ENCODE results near the gene RAB29.

The RAB29 gene

GRCh38 chr1:205763980-205764379, 11.3 kb downstream of the RAB29 start:
- no peak for DNase-seq (ENCODE audit: low read depth)

GRCh38 chr1:205760606-205761005, 14.7 kb downstream of the RAB29 start:
- no peak for DNase-seq (ENCODE audit: low read depth)

GRCh38 chr1:205756552-205756951, 18.7 kb downstream of the RAB29 start:
- DNase-seq (ENCODE audit: low read depth): no peak

GRCh38 chr1:205754857-205755256, 20.4 kb downstream of the RAB29 start:
- no peak for DNase-seq (ENCODE audit: low read depth)

- no peak for DNase-seq (ENCODE audit: low read depth)
These were observed 24.1 kb downstream of the RAB29 start for GRCh38 chr1:205751036-205751651.

- peak; percentile 71 for DNase-seq (ENCODE audit: low read depth)
These were observed 24.9 kb downstream of the RAB29 start, which contains the start of gene NUCKS1 for GRCh38 chr1:205750138-205751035. NUCKS1 (minus strand) TSS chr1:205750182; CDS start chr1:205749973, 209 bp downstream.

GRCh38 chr1:205749234-205750137, 25.8 kb downstream of the RAB29 start:
- DNase-seq (ENCODE audit: low read depth): peak; percentile 84

- no peak for DNase-seq (ENCODE audit: low read depth)
These were observed 26.7 kb downstream of the RAB29 start for GRCh38 chr1:205748403-205749233.

GRCh38 chr1:205746757-205747412, 28.4 kb downstream of the RAB29 start:
- no peak for DNase-seq (ENCODE audit: low read depth)

GRCh38 chr1:205744403-205744802, 30.9 kb downstream of the RAB29 start:
- DNase-seq (ENCODE audit: low read depth): no peak

GRCh38 chr1:205743977-205744376, 31.3 kb downstream of the RAB29 start:
- no peak for DNase-seq (ENCODE audit: low read depth)

GRCh38 chr1:205741681-205742080, 33.6 kb downstream of the RAB29 start:
- no peak for DNase-seq (ENCODE audit: low read depth)

GRCh38 chr1:205739348-205740160, 35.7 kb downstream of the RAB29 start:
- no peak for DNase-seq (ENCODE audit: low read depth)

GRCh38 chr1:205735218-205735617, 40.1 kb downstream of the RAB29 start:
- DNase-seq (ENCODE audit: low read depth): no peak

- no peak for DNase-seq (ENCODE audit: low read depth)
These were observed 41.7 kb downstream of the RAB29 start for GRCh38 chr1:205733438-205734175.

GRCh38 chr1:205729945-205730610, 45.2 kb downstream of the RAB29 start:
- no peak for DNase-seq (ENCODE audit: low read depth)

GRCh38 chr1:205726619-205727125, 48.6 kb downstream of the RAB29 start:
- DNase-seq (ENCODE audit: low read depth): no peak

GRCh38 chr1:205725514-205725913, 49.8 kb downstream of the RAB29 start:
- DNase-seq (ENCODE audit: low read depth): no peak
